Upper lobe of left lung (tissue), 4 donors: ENCODE measurements around the gene EGFL8.

Experiments
- POLR2AphosphoS5 ChIP-seq, 2 donors: sonication (generic); formaldehyde crosslinking; IDR thresholded peaks; one replicate each; pipeline ENCODE4 v1.5.1; 2017; ENCODE audit warnings: antibody characterized with exemption in 2 of 2
- TF ChIP-seq, protein P1 (sequence below), 6 experiments: fragments of 450-650 bp in 4 of 6; fragments of 200-600 bp in 2 of 6; sonication (generic) in 2 of 6; IDR thresholded peaks; one replicate each; pipeline ENCODE4 v1.5.1; 2016 to 2019; ENCODE audit warnings: antibody characterized with exemption in 6 of 6

- TF ChIP-seq, protein P1, sequence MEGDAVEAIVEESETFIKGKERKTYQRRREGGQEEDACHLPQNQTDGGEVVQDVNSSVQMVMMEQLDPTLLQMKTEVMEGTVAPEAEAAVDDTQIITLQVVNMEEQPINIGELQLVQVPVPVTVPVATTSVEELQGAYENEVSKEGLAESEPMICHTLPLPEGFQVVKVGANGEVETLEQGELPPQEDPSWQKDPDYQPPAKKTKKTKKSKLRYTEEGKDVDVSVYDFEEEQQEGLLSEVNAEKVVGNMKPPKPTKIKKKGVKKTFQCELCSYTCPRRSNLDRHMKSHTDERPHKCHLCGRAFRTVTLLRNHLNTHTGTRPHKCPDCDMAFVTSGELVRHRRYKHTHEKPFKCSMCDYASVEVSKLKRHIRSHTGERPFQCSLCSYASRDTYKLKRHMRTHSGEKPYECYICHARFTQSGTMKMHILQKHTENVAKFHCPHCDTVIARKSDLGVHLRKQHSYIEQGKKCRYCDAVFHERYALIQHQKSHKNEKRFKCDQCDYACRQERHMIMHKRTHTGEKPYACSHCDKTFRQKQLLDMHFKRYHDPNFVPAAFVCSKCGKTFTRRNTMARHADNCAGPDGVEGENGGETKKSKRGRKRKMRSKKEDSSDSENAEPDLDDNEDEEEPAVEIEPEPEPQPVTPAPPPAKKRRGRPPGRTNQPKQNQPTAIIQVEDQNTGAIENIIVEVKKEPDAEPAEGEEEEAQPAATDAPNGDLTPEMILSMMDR (IDR thresholded peaks at IDR 0.05), result no peak
- TF ChIP-seq POLR2AphosphoS5 (IDR thresholded peaks at IDR 0.05), result no peak
These were observed 12.3 kb upstream of the EGFL8 start, which contains the start of gene PRRT1 for GRCh38 chr6:32151863-32152768.
